HEK293 (cell line): ENCODE data around the gene EFEMP1.

Experiments
- CTCF ChIA-PET: fragments of 350-600 bp; formaldehyde crosslinking; extraction: SDS; loops from one replicate; lab custom pipeline; 2021; ENCODE audit warnings: antibody characterized with exemption; lab: Yijun Ruan, JAX
- POLR2A ChIA-PET: fragments of 300-600 bp; formaldehyde crosslinking; extraction: SDS; loops from one replicate; lab custom pipeline; 2020; ENCODE audit warnings: antibody characterized with exemption, inconsistent platforms; lab: Yijun Ruan, JAX
- H3K27ac ChIP-seq: fragments of 200-500 bp; sonication (Bioruptor generic); 2 replicates; pipeline ENCODE4 v1.5.1; 2014; ENCODE audit warnings: low read depth, low read length, control low read depth, inconsistent platforms; ENCODE audit errors: extremely low read depth
- H3K36me3 ChIP-seq, 2 experiments: fragments of 200-500 bp in 1 of 2; sonication (Bioruptor generic) in 1 of 2; 1 replicate in 1 of 2; 2 replicates in 1 of 2; pipeline ENCODE4 v1.5.1; 2014 to 2017; ENCODE audit warnings: inconsistent platforms in 2 of 2, low read length in 2 of 2; ENCODE audit not compliant: control insufficient read depth in 2 of 2, insufficient read depth in 1 of 2
- H3K4me1 ChIP-seq: fragments of 200-500 bp; sonication (Bioruptor generic); 2 replicates; pipeline ENCODE4 v1.5.1; 2014; ENCODE audit warnings: mild to moderate bottlenecking, low read length, inconsistent platforms; ENCODE audit not compliant: control insufficient read depth, insufficient read depth
- H3K4me3 ChIP-seq: 2 replicates; pipeline ENCODE4 v1.5.1; 2011; ENCODE audit warnings: low read depth, mild to moderate bottlenecking, control low read depth, low read length, moderate library complexity
- H3K9me3 ChIP-seq: fragments of 200-500 bp; sonication (Bioruptor generic); 2 replicates; pipeline ENCODE4 v1.5.1; 2014; ENCODE audit warnings: low read depth, low read length, inconsistent platforms; ENCODE audit not compliant: control insufficient read depth, insufficient read depth
- KLF17 ChIP-seq: fragments of 450-650 bp; formaldehyde crosslinking; IDR thresholded peaks from 2 replicates; pipeline ENCODE4 v1.5.1; 2016; ENCODE audit warnings: missing biosample characterization, missing genetic modification characterization
- ZBTB17 ChIP-seq: fragments of 450-650 bp; formaldehyde crosslinking; IDR thresholded peaks from 2 replicates; pipeline ENCODE4 v1.5.1; 2016; ENCODE audit warnings: missing biosample characterization, missing genetic modification characterization
- ZBTB48 ChIP-seq: fragments of 450-650 bp; formaldehyde crosslinking; IDR thresholded peaks from 2 replicates; pipeline ENCODE4 v1.5.1; 2016; ENCODE audit warnings: missing biosample characterization, missing genetic modification characterization
- ZFP37 ChIP-seq: fragments of 450-650 bp; formaldehyde crosslinking; IDR thresholded peaks from 2 replicates; pipeline ENCODE4 v1.5.1; 2016; ENCODE audit warnings: missing biosample characterization, missing genetic modification characterization
- ZNF148 ChIP-seq: fragments of 450-650 bp; formaldehyde crosslinking; IDR thresholded peaks from 2 replicates; pipeline ENCODE4 v1.5.0; 2017; ENCODE audit warnings: missing biosample characterization, missing genetic modification characterization, borderline replicate concordance
- ZNF184 ChIP-seq: fragments of 450-650 bp; IDR thresholded peaks from 2 replicates; pipeline ENCODE4 v1.5.1; 2018; ENCODE audit warnings: missing biosample characterization, mild to moderate bottlenecking, missing genetic modification characterization
- ZNF274 ChIP-seq, 2 experiments: fragments of 200-500 bp in 1 of 2; fragments of 450-650 bp in 1 of 2; sonication (Bioruptor generic) in 1 of 2; formaldehyde crosslinking in 1 of 2; IDR thresholded peaks; 2 replicates each; pipeline versions ENCODE4 v1.5.1 to v1.6.1; 2014 to 2016; ENCODE audit warnings: borderline replicate concordance in 1 of 2, inconsistent platforms in 1 of 2, low read length in 1 of 2, missing biosample characterization in 1 of 2, missing genetic modification characterization in 1 of 2
- ZNF362 ChIP-seq: fragments of 450-650 bp; formaldehyde crosslinking; IDR thresholded peaks from 2 replicates; pipeline ENCODE4 v1.5.1; 2016; ENCODE audit warnings: missing biosample characterization, missing genetic modification characterization
- ZNF366 ChIP-seq: fragments of 450-650 bp; formaldehyde crosslinking; conservative IDR thresholded peaks from 2 replicates; pipeline ENCODE4 v1.5.1; 2016; ENCODE audit warnings: missing biosample characterization, missing genetic modification characterization
- ZNF433 ChIP-seq: fragments of 450-650 bp; formaldehyde crosslinking; IDR thresholded peaks from 2 replicates; pipeline ENCODE4 v1.5.1; 2016; ENCODE audit warnings: missing biosample characterization, missing genetic modification characterization, low read depth
- ZNF518A ChIP-seq: fragments of 450-650 bp; formaldehyde crosslinking; conservative IDR thresholded peaks from 2 replicates; pipeline ENCODE4 v1.5.1; 2016; ENCODE audit warnings: low read depth, missing biosample characterization, missing genetic modification characterization
- ZNF571 ChIP-seq: fragments of 450-650 bp; formaldehyde crosslinking; IDR thresholded peaks from 2 replicates; pipeline ENCODE4 v1.5.0; 2017; ENCODE audit warnings: missing biosample characterization, missing genetic modification characterization
- ZNF645 ChIP-seq: fragments of 450-650 bp; formaldehyde crosslinking; IDR thresholded peaks from 2 replicates; pipeline ENCODE4; 2016; ENCODE audit warnings: missing biosample characterization, missing genetic modification characterization
- ZNF658 ChIP-seq: fragments of 450-650 bp; formaldehyde crosslinking; IDR thresholded peaks from 2 replicates; pipeline ENCODE4; 2016; ENCODE audit warnings: missing biosample characterization, missing genetic modification characterization
- ZNF792 ChIP-seq: fragments of 450-650 bp; formaldehyde crosslinking; IDR thresholded peaks from 2 replicates; pipeline ENCODE4 v1.5.1; 2016; ENCODE audit warnings: missing biosample characterization, missing genetic modification characterization

EFEMP1 gene

GRCh38 chr2:55877087-55877436 lies 46.5 kb downstream of the EFEMP1 start:
- H3K27ac ChIP-seq, result no peak overlapping the region
- no peaks in the 10 kb centered on the region for H3K36me3 ChIP-seq
- no peaks in the 10 kb centered on the region for H3K4me1 ChIP-seq
- ChIA-PET POLR2A (no interaction called here), CTCF (interaction anchor here (0.6 kb wide), 1 partner anchor 95 kb away, joined by 6 read pairs; no protein-coding TSS in a partner anchor)
- no peak overlapping the region for H3K4me3 ChIP-seq
- TF ChIP-seq ZNF792, result no peak
- no peak for TF ChIP-seq ZNF148 (tag by site-specific recombination)
- TF ChIP-seq ZBTB48 (tag by site-specific recombination), result no peak
- no peak for TF ChIP-seq ZNF571 (tag by site-specific recombination)
- no peak for TF ChIP-seq ZNF658
- TF ChIP-seq KLF17, result no peak
- no peak for TF ChIP-seq ZNF518A (tag by site-specific recombination)
- no peak for TF ChIP-seq ZNF366 (tag by site-specific recombination)
- TF ChIP-seq ZBTB17 (tag by site-specific recombination), result no peak
- no peak for TF ChIP-seq ZNF433 (tag by site-specific recombination)
- TF ChIP-seq ZNF184, result no peak
- TF ChIP-seq ZFP37, result no peak
- no peak for TF ChIP-seq ZNF274 (IDR thresholded peaks at IDR 0.05; ENCODE audit: low read length)
- no peak for TF ChIP-seq ZNF274 (tag by site-specific recombination; IDR thresholded peaks at IDR 0.05; ENCODE audit: borderline replicate concordance)
- TF ChIP-seq ZNF645 (tag by site-specific recombination), result no peak
- TF ChIP-seq, all 188 proteins: peak for 0
- H3K9me3 ChIP-seq, result no peaks in the 10 kb centered on the region

- Histone ChIP-seq H3K36me3 (no peaks in the 10 kb centered on the region), H3K9me3 (no peaks in the 10 kb centered on the region), H3K4me3 (no peak overlapping the region), H3K4me1 (no peaks in the 10 kb centered on the region), H3K27ac (no peak overlapping the region)
- no peak for TF ChIP-seq ZNF362
- ChIA-PET POLR2A (no interaction called here), CTCF (interaction anchor here (0.6 kb wide), 1 partner anchor 94 kb away, joined by 6 read pairs; no protein-coding TSS in a partner anchor)
Measured at GRCh38 chr2:55876429-55877086, 47.0 kb downstream of the EFEMP1 start.
